Activated T-helper 1 cell treated with Interleukin-2 at 50 U/mL for 16 hours (primary cell): ENCODE results near the gene PRSS22.

Experiments
- DNase-seq: peaks from one replicate; pipeline ENCODE4 v3.0.0-alpha.2; 2020; ENCODE audit warnings: low read depth

Gene PRSS22

GRCh38 chr16:2816751-2817339 is 41.1 kb downstream of the PRSS22 start, which contains the start of gene PRSS21:
PRSS21 (plus strand) TSS chr16:2817237; CDS start chr16:2817269, 32 bp downstream.
- peak; percentile 17 for DNase-seq

DNA sequence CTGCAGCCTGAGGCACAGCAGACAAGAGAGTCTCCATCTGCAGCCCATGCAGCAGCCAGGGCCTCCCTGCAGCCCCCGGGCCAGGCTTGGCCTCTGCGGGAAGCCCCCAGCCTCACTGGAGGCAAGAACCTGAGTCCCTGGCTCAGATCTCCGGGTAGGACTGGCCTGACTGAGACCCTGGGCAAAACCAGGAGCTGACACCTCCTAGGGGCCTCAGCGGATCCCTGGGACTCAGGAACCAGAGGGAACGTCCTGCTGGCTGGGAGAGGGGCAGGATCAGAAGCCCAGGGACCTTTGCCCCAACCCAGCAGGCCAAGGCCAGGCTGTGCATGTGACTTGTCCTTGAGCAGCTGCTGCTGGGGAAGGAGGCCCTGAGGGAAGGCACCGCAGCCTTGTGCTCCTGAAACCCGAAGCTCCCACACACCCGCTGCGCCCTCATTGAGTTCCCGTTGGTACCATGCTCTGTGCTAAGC is 42.6 kb downstream of the PRSS22 start:
- DNase-seq: no peak

GRCh38 chr16:2814551-2815298 is 43.2 kb downstream of the PRSS22 start:
- no peak for DNase-seq

DNA sequence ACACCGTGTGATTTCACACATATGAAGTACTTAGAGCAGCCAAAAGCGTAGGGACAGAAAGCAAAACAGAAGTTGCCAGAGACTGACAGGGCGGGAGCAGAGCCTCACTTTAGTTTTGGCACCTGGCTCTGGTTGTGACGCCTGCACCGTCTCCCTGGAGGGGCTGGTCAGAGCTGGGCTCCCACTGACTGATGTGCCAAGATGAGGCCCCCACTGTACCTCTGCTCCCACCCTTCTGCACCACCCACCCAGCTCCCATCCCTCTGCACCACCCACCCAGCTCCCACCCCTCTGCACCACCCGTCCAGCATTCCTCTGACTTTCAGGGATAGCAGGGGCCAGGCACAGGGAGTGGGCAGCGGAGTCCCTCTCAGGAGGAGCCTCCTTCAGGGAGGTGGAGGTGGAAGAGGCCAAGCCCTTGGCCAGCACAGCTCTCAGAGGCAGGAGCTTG is 44.2 kb downstream of the PRSS22 start:
- DNase-seq: no peak

DNA sequence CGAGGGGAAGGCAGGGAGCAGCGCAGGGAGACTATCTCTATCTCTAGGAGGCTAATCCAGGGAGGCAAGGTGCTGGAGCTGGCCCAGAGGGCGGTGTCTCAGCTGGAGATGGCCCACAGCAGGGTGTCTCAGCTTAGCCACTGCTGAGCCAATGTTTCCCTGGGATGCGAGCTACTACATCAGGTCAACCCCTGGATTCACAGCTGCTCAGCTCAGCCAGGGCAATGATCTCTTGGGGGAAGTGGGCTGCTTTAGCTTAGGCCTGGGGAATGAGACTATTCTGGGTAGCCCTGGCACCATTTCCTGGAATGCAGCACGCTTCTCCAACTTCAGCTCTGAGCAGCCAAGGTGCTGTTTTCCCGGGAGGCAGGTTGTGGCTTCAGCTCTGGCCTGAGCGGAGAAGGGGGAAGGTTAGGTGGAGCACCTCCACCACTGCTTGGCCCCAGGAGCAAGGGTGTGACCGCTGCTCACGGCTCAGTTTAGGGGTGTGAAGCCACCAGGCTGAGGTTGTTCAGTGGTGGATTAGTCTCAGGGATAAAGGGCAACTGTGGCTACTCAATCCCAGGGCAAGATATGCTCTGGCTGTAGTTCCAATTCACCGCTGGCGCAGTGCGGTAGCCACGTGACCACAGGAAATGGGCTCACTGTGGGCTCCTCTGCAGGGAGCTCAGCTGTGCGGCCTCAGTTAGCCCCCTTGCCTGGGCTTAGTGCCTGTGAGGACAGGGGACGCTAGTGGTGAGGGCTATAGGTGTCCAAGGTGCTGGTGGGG is 46.1 kb downstream of the PRSS22 start:
- no peak for DNase-seq

DNA sequence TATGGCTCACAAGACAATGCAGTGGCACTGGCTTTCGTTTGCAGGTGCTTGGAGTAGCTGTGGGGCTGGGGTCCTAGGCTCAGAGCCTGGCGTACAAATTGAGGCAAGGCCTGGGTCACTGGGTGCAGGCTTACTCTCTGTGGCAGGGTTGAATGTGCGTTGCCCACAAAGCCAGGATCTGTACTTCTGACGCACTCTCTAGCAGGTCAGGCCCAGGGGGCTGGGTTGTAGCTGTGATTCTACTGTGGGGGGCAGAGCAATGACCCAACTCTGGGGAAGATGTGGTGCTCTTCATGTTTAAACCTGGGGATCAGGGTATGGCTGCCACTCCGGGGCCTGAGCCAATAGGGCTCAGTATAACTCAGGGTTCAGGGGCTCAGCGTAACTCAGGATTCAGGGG is 47.3 kb downstream of the PRSS22 start:
- no peak for DNase-seq

DNA sequence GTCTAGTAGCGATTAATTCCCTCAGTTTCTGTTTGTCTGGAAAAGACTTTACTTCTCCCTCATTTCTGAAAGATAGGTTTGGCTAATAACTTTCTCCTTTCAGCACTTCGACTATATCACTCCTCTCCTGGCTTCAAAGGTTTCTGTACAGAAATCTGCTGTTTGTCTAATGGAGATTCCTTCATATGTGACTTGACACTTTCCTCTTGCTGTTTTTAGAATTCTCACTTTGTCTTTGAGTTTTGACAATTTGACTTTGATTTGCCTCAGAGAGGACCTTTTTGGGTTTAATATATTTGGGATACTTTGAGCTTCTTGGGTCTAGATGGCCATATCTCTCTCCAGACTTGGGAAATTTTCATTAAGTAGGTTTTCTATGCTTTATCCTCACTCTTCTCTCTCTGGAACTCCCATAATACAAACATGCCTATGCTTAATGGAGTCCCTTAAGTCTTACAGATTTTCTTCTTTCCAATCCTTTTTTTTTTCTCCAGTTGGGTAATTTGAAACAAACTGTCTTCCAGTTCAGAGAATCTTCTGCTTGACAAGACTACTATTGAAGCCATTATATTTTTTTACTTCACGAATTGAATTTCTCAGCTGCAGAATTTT is 48.7 kb downstream of the PRSS22 start:
- DNase-seq: no peak

DNA sequence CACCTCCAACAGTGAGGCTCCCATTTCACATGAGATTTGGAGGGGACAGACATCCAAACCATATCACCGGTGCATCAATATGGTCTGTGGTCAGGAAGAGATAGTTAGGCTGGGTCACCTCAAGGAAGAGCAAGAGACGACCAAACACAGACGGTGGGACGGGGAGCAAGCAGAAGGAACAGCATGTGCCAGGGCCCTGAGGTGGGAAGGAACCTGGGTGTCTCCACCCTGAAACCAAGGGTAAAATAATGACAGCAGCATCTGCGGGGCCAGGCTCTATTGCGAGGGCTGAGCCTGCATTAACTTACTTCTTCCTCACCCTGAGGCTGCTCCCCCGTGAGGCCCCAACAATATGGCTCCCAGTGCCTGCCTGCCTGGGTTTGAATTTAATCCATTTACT is 49.8 kb downstream of the PRSS22 start:
- DNase-seq: no peak

DNA sequence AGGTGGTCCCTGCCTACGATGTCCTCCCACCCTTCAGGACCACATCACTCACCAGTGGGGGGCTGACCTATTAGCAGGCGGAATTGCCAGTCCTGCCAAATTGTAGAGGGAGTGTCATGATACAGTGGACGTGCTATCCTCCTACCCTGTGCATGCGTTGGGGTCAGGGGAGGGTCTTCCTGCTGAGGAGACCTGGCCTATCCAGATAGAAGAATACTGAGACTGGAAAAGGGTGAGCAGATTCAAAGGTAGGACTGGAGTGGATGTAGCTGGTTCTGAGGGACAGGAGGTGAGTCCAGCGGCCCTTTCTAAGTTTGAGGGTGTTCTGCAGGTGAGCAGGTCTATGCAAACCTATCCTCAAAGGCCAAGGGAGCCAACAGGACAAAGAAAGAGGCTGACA is 51.7 kb downstream of the PRSS22 start:
- DNase-seq: no peak

- DNase-seq: no peak
Observed at GRCh38 chr16:2804728-2805127, 53.2 kb downstream of the PRSS22 start.

GRCh38 chr16:2803545-2804195 is 54.3 kb downstream of the PRSS22 start:
- no peak for DNase-seq
